NCI-H1694 treated with DMSO at 0.1 percent for 48 hours (cell line): ENCODE measurements around the gene SLC38A9.
"Not testable (repeated sequence)": the region's sequence is repeated elsewhere in the genome, so short reads cannot be mapped to it uniquely, and the experiment has no call there.

Experiments
- DNase-seq: peaks from one replicate; lab custom pipeline; 2025; lab: John Stamatoyannopoulos, UW

The SLC38A9 gene

DNA sequence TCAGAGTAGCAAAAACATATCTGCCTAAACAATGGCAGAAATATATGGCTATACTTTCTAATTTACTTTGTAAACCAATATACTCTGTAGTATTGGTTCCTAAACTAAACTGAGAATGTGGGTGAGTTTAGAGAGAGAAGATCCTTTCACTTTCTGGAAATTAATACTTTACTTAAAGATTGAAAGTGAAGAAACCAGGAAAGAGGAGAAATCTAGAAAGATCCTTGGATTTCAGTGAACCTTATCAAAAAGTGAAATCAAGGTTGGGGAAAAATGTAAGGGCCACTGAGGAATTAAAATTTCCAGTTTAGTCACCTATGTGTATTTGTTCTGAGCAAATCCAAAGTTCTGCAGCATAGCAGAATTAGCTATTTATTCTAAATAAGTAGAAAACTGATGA is 5.9 kb downstream of the SLC38A9 start:
- no peak for DNase-seq

DNA sequence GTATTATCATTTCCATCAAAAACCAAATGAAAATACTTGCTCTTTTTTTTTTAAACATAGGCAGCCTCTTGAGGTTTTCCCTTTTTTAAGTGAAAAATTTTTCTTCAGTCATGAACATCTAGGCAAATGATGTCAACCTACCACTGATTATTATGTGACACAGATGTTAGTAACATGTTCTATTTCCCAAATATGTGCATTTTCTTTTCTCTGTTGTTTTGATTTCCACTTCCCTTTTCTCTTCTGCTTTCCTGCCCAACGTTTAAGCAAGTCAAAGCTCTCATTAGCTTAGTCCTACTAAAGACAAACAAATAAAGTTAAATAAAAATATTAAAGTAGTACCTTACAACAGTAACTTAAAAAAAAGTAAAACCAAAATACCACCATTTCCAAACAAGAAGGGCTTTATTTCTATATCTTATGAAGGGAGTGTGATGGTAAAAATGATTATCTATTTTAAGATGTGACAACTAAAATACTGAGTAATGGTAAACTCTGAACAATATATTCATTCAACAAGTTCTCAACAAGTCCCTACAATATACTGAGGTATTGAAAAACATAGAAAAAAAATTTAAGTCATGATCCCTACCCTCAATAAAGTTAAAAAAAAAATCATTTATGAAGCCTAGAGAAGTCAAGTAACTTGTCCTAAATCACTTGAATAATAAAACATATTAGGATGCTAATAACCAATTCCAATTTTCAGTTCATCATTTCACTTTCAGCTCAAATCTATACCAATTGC is 9.4 kb downstream of the SLC38A9 start:
- DNase-seq, result no peak

DNA sequence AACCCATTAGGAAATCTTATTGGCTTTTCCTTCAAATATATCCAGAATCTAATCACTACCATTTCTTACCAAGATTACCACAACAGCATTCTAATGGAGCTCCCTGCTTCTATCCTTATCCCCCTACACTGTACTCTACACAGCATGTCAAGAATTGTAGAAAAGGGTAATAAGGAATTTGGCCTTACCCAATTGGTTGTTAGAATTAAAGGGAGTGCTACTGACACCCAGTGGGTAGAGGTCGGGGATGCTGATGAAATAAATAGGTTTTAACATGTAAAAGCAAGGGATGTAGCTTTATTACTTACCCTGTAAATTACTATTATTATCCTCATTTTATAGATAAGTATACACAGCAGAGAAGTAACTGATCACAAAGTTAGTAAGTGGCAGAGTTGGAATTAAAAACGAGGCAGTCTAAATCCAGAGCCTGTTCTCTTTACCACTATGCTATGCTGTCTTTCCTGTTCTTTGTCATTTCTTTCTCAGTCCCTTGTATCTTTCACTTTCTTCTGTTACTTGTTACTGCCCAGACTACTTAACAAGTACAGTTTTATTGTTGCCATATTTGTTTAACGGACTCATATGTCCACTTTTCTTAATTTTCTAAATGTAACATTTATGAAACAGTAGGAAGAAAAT is 10.5 kb downstream of the SLC38A9 start:
- no peak for DNase-seq

DNA sequence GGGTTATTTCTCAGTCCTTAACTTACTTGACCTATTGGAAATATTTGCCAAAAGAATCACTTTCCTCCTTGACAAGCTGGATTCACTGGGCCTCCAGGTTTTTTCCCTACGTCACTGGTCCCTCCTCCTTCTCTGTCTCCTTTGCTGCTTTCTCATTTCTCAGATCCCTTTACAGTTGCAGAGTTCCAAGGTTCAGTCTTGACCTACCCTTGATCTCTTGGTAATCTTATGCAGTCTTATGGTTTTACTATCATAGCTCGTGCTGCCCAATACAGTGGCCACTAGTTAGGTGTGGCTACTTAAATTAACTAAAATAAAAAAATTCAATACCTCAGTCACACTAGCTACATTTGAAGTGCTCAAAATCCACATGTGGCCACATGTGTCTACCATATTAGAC is 11.4 kb downstream of the SLC38A9 start:
- no peak for DNase-seq

DNA sequence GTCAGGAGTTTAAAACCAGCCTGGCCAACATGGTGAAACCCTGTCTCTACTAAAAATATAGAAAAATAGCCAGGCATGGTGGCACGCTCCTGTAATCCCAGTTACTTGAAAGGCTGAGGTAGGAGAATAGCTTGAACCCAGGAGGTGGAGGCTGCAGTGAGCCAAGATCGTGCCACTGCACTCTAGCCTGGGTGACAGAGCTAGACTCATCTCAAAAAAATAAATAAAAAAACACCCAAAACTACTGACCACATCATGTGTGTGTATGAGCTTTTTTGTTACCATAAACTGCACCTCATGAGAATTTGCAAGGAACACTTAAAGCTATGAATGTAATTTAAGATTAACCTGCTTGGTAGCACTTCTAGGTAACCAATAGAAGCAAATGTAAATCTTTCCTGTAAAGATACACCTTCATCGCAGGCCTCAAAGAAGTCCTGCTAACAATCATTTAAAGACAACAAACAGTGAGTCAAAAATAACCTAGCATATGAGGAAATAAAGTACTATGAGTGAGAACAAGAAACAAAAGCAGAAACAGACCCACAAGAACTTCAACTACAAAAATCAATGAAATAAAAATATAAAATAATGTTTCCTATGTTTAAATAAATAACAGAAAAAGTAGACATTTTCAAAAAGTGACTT is 13.0 kb downstream of the SLC38A9 start:
- DNase-seq, result no peak

DNA sequence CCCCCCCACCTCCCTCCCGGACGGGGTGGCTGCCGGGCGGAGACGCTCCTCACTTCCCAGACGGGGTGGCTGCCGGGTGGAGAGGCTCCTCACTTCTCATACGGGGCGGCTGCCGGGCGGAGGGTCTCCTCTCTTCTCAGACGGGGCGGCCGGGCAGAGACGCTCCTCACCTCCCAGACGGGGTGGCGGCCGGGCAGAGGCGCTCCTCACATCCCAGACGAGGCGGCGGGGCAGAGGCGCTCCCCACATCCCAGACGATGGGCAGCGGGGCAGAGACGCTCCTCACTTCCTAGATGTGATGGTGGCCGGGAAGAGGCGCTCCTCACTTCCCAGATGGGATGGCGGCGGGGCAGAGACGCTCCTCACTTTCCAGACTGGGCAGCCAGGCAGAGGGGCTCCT is 15.4 kb downstream of the SLC38A9 start:
- not testable (repeated sequence) for DNase-seq

DNA sequence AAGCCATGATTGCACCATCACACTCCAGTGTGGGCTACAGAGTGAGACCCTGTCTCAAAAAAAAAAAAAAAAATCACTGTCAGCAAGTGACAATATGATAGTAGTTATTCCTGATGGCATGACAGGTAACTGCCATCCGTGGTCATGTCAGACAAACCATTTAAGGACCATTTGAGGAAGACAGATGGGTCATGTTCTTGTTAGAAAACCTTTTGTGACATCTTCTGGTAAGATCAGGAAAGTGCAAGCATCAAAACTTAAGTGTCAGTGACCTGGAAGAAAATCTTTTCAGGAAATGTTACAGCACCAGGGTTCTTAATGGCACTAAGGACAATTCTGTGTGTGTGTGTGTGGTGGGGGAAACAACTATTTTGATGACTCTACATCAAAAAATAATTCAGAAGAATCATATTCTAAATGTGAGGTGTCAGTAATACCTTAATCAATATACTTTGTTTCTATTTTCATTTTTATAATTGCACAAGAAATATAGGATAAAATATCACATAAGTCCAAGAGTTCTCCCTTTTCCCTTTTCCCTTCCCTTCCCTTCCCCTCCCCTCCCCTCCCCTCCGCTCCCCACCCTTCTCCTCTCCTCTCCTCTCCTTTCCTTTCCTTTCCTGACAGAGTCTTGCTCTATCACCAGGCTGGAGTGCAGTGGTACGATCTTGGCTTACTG is 17.8 kb downstream of the SLC38A9 start:
- DNase-seq, result peak; percentile 29

DNA sequence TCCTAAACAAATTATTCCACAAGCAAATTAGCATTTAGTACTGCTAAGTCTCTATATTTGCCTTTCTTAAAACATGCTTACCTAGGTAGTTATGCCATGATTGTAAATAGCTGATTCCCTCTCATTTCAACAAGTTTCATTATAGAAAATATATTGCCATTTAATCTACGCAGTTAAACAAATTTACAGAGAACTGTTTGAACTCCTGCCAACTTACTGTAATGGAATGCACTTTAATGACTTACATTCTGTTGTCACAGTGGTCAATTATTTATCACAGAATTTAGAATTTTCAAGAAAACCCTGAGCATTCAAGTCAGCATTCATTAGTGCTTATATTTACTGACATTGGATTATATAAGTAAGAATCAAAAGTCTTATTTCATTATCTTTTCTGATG is 19.6 kb downstream of the SLC38A9 start:
- no peak for DNase-seq

DNA sequence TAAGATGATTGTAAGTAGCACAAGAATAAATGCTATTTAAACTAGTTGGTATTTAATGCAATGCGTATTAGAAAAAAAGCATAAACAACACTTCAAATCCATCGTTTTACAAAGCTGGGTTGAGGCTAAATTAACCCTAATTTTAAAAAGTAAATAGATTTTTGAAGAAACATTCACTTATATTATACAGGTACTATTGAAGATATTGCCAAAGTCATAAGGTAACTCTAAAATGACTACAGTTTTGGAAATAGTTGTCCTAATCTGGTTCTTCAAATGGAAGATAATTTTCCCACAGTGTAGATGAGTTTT is 20.1 kb downstream of the SLC38A9 start:
- no peak for DNase-seq

DNA sequence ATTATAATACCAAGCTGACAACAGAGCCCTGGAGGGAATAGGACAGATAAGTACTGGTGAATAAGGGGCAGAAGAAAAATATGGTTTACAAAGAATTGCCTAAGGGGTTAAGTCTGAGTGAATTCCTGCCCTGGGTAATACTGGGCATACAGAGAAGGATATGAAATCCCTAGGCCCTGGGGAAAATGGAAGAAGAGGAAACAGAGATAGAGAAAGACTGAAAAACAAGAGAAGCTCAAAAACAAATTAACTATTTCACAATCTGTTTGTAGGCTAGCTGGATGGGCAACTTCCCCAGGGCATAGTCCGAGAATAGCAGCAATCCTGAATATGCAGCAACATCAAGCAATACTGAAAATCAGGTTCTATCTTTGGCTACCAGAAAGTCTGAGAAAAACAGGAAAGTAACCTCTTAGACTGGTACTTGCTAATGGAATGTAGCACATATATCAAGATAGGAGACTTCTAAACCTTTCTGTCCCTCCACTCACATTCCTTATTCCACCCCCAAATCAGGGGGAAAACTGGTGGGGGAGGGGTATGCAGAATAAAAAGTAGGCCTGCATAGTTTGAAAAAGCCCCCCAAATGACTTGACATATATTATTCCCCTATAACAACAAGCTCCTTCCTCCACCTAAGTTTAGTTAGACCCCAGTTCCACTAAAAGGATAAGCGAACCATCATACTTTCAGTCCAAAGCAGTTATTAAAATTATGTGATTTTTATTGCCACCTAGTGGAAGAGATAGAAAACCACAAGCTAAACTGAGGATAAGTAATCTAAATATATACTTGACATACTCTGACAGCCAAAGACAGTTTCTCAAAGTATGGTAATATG is 20.6 kb downstream of the SLC38A9 start:
- DNase-seq, result peak; percentile 86

DNA sequence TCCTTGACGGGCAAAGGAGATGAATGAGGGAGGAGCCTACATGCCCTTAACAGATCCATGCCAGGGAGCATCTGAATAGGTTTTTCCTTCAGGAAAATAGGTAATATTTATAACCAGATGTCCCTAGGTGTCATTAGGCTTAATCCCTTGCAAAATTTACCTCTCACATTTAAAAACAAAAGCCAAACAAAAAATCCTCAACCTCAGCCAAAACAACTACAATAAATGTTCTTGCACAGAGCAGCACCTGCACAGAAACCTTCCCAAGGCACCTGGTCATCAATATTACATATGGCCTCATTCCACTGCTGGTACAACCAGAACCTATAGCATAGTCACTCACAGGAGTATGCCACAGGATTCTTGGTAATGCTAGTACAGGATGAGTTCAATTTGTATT is 30.1 kb downstream of the SLC38A9 start:
- DNase-seq, result no peak

DNA sequence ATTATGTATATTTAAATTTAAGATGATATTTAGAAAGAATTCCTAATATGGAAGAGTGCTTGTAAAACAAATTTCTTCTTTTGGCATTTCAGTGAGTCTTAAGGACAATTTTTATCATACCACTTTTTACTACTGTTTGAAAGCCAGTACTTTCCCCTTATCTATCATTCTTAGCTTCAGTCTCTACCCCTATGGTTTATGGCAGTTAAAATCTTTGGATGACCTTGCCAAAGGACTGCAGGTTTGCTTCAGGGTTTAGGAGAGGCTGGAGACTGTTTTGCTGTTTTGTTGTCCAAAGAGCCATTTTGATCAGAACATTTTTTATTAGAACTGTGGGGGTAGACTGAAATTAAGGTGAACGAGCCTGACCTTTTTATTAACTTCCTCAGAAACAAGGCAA is 30.8 kb downstream of the SLC38A9 start:
- DNase-seq, result no peak

DNA sequence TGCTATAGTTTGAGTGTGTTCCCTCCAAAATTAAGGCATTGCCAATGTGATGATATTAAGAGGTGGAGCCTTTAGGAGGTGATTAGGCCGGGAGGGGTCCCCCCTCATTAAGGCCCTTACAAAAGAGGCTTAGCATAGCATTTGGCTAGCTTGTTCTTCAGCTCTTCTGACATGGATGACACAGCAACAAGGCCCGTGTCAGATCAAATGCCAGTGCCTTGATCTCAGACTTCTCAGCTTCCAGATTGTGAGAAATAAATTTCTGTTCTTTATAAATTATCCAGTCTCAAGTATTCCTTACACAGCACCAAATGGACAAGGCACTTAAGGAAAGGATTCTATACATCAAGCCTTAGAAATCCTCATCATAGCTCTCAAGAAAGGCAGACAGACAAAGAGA is 31.8 kb downstream of the SLC38A9 start:
- DNase-seq, result no peak

DNA sequence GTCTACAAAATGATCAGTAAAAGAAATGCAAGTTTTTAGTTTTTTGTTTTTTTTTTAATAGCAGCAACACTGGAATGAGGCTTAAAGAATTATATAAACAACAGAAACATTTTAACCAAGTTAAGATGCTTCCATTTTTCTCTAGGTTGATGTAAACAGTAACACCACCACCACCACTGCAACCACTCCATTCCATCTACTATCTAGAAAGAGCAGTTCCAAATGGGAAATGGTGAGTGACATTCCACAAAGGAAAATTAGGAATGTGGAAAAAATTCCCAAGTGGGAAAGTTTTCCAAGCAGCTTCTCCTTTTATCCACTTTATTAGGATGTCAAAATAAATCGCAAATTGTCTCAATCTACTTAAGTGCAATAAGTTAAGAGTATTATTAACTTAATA is 32.6 kb downstream of the SLC38A9 start:
- no peak for DNase-seq

DNA sequence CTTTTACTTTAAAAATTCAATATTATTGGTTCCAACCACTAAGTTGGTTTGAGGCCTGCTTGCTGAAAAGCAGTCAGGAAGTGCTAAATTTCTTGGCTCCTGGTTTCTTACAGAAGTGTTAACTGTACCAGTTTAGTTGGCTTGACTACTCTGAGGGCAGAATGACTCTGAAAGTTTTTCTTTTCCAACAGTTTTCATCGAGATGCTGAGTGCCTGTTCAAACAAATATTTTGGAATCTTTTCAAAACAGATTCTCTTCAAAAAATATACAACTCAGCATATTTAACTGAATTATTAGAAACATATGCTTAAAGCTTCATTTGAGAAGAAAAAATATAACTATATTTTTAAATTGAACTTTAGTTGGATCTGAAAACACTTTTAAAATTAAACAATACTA is 37.0 kb downstream of the SLC38A9 start:
- DNase-seq, result no peak

DNA sequence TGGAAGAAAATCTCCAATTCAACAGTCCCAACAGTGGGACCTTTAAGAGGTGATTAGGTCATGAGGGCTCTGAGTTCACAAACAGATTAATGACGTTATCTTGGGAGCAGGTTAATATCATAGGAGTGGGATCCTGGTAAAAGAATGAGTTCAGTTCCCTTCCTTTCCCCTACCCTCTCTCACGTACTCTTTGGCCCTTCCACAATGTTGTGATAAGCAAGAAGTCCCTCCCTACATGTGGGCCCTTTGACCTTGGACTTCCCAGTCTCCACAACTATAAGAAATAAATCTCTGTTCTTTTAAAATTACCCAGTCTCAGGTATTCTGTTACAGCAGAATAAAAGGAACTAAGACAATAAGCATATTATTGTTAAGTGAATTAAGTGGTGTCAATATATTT is 37.8 kb downstream of the SLC38A9 start:
- DNase-seq, result no peak

DNA sequence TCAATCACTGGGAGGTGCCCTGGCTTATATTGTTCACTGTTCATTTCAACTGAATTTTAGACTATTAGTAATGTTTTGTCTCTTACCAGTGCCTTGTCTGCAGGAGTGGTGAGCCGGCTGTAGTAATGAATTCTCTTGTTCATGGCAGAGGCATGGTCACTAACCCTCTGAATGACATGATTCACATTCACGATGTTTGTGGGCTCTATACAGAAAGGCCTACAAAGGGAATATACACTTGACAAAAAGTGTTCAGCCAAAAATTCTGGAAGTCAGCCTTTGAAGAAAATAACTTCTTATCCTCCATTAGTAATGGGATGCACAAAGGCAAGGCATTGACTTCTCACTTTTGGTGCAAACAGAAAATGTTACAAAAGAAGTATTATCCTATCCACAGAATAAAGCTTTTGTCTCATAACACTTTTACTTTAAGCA is 39.6 kb downstream of the SLC38A9 start:
- no peak for DNase-seq

DNA sequence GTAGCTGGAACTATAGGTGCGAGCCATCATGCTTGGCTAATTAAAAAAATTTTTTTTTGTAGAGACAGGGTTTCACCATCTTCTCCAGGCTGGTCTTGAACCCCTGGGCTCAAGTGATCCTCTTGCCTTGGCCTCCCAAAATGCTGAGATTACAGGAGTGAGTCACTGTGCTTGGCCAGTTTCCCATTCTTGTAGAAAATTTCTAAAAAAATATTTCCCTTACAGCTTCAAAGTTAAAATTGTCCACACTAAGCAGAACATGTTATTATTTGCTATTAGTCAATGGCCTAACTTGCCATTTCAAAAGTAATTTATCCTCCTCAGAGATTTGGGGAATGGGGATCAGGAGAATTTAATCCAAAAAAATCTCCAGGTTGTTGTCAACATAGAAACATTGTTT is 40.1 kb downstream of the SLC38A9 start:
- no peak for DNase-seq

DNA sequence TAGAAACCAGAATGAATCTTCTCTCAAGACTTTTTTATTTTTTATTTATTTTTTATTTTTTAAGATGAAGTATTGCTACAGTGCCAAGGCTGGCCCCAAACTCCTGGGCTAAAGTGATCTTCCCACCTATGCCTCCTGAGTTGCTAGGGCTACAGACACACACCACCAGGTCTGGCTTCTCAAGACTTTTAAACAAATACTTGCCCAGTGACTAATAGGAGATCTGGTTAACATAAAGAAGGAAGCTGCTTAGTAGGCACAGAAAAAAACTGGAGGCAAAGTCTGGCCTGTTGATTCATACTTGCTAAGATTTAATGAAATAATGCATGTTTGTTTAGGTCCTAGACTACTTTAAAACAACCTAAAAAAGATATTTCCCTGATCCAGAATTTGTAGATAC is 43.8 kb downstream of the SLC38A9 start:
- DNase-seq, result no peak

DNA sequence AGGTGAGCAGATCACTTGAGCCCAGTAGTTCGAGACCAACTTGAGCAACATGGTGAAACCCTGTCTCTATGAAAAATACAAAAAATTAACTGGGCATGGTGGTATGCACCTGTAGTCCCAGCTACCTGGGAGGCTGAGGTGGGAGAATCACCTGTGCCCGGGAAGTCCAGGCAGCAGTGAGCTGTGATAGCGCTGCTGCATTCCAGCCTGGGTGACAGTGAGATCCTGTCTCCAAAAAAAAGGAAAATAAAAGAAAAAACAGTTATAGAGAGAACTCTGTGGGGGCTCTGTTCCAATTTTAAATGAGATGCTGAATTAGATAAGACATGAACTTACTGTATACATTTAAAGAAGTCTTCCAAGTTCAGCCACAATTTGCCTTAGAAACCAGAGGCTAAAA is 44.2 kb downstream of the SLC38A9 start:
- no peak for DNase-seq

DNA sequence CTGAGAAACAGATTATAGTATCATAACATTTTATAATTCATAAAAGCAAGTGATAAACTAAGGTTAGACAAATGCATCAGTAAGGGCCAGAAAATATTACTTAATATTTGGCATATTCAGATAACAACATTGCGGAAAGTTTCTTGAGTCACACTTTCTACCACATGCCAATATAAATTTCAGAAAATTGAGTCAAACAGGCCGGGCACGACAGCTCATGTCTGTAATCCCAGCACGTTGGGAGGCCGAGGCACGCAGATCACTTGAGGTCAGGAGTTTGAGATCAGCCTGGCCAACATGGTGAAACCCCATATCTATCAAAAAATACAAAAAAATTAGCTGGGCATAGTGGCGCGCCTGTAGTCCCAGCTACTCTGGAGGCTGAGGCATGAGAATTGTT is 47.1 kb downstream of the SLC38A9 start:
- DNase-seq, result no peak

DNA sequence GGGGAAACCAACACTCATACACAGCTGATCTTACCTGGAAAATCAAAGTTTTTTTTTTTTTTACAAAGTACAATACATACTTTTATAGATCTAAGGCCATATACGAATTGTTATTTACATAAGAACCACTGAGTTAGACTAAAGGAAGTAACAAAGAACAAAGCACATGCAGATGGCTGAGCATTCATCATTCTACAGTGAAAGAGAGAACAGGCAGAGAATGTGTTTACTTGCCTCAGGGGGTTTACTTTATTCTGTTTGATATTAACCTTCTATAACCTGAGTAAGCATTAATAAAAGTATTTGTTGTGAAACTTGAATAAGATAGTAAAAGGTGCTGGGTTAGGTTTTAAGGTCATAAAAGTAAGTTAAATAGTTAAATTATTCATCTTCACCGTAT is 54.7 kb downstream of the SLC38A9 start:
- DNase-seq, result no peak
